ENCODE results near the gene ABHD17A.

DNA sequence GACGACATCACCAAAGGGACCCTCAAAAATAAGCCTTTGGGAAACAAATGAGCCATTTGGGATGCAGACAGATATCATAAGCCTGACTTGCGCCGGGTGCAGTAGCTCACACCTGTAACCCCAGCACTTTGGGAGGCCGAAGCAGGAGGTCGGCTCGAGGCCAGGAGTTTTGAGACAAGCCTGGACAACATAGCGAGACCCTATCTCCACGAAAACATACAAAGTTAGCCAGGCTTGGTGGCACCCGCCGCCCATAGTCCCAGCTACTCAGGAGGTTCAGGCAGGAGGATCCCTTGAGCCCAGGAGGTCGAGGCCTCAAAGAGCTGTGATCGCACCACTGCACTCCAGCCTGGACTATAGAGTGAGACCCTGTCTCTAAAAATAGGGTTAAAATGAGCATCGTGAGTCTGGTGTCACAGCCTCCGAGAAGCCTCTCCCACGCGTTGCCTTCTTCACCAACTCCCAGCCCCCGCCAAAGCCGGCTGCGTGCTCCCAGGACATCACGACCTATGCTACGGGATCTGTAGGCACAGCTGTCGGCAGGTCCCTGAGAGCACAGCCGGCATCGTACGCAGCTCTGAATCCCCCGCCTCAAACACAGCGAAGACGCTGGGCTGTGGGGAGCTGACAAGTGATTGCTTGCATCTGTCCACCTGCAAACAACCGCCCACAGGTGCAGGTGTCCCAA lies 38.6 kb downstream of the ABHD17A start:
- TF ChIP-seq CTCF (conservative IDR thresholded peaks at IDR 0.05 in 1 of 2, IDR thresholded peaks at IDR 0.05 in 1 of 2; ENCODE audit: low read depth in 1 of 2, low read length in 2 of 2) (no peak), EZH2 (IDR thresholded peaks at IDR 0.05; ENCODE audit: low read length, missing control alignments) (no peak)
